SKM-1 treated with dmso at 0.1 percent for 144 hours (cell line): ENCODE results near the gene ADCY6.
"Not testable (repeated sequence)": the region's sequence is repeated elsewhere in the genome, so short reads cannot be mapped to it uniquely, and the experiment has no call there.

Experiments
- DNase-seq: peaks from one replicate; lab custom pipeline; 2025; ENCODE audit not compliant: unreplicated experiment; lab: John Stamatoyannopoulos, UW

Gene ADCY6

GRCh38 chr12:48764521-48764920 is 24.4 kb downstream of the ADCY6 start:
- DNase-seq = no peak

DNA sequence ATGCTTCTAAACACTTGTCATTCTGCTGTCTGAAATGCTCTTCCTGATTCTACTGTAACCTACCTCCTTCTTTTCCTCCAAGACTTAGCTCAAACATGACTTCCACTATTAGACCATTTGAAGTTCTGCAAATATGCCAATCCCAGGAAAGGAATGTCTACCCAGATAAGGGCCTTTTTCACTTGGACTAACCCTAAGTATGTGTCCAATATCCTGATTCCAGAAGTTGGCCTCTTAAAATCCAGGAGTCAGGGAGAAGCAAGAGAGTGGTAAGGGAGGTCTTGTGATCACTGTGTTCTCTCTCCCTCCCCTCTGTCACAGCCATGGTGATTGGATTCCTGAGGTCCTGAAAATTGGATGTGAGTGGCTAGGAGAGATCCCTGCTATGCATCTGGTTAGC is 30.2 kb downstream of the ADCY6 start:
- no peak for DNase-seq

DNA sequence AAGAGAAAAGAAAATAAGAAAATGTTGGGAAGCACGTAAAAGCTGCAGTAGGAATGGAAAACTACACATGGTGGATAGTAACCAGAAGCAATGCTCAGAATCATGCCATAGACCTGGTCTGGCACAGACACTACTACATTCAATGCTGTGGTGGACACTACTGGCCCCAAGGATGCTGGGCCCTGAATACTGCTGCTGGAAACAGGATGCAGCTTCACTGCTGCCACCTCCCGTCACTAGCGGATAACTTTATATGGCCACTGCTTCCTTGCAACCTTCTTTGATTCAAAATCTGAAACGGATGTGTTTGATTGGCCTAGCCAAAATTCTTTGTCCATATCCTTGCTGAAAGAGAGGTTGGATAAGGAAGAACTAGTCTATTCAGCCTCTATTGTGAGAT is 30.7 kb downstream of the ADCY6 start:
- no peak for DNase-seq

DNA sequence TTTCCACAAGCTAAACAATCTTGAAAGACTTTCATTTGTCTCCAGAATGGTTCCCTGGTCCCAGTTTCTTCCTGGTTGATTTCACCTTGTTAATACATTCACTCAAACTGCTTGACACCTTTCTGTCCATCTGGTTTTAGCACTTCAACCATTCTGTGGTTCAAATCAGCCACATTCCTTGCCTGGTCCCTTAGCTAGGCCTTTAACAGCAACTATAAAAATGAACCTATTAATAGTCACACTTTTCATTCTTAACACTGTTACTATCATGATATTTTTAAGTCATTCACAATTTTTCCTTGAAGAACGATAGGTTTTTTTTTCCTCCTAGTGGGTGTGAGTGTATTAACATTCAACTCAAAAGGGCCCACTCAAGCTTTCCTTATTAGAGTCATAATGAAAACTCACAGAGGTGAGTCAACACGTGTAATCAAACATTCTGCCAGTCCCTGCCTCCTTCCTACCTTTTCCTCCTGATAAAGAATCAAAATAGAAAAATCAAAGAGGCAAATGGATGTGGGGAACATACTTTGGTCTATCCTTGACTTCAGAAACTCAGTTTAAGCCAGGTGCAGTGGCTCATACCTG is 38.0 kb downstream of the ADCY6 start:
- no peak for DNase-seq

DNA sequence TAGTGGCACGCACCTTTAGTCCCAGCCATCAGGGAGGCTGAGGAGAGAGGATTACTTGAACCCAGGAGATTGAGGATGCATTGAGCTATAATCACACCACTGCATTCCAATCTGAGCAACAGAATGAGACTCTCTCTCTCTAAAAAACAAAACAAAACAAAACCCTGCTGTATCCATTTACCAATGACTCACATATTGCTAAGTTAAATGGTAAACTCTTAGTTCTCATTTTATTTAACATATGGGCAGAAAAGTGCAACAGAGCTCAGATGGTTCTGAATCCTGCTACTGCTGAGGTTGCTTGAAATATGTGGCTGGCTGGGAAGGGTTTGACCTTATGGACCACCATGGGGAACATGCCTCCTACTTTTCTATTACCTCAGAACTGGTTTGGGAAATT is 38.7 kb downstream of the ADCY6 start:
- DNase-seq = no peak

DNA sequence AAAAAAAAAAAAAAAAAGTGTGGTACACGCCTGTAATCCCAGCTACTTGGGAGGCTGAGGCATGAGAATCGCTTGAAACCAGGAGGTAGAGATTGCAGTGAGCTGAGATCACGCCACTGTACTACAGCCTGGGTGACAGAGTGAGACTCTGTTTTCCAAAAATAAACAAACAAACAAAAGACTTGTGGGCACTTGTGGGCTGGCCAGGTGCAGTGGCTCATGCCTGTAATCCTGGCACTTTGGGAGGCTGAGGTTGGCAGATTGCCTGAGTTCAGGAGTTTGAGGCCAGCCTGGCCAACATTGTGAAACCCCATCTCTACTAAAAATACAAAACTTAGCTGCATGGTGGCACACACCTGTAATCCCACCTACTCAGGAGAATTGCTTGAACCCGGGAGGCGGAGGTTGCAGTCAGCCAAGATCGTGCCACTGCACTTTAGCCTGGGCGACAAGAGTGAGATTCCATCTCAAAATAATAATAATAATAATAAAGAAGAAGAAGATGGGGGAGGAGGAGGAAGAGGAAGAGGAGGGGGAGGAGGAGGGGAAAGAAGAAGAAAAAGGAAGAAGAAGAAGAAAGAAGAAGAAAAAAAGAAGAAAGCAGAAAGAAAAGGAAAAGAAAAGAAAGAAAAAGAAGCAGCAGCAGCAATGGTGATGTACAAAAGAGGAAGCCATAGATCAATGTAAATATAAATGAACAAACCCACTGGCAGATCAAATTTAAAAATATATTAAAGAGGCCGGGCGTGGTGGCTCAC is 44.5 kb downstream of the ADCY6 start:
- DNase-seq = no peak

- DNase-seq = no peak
These were observed 49.1 kb downstream of the ADCY6 start for GRCh38 chr12:48739618-48740269.

- no peak for DNase-seq
These were observed 52.4 kb downstream of the ADCY6 start for GRCh38 chr12:48736456-48736855.

DNA sequence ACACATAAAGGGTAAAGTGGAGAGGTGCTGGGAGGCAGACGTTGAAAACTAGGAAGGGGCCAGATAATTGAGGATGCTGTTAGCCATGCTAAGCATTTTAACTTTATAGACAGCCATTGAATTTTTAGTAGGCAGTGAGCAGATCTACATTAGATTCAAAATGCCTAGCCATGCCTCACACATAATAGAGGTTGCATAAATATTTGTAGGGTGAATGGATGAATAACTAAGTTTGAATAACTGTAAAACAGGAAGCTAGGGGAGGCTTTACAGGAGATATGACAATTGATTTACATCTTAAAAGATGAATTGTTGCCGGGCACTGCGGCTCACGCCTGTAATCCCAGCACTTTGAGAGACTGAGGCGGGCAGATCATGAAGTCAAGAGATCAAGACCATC is 60.1 kb downstream of the ADCY6 start:
- DNase-seq = no peak

- DNase-seq = not testable (repeated sequence)
These were observed 68.2 kb downstream of the ADCY6 start for GRCh38 chr12:48720737-48721136.

DNA sequence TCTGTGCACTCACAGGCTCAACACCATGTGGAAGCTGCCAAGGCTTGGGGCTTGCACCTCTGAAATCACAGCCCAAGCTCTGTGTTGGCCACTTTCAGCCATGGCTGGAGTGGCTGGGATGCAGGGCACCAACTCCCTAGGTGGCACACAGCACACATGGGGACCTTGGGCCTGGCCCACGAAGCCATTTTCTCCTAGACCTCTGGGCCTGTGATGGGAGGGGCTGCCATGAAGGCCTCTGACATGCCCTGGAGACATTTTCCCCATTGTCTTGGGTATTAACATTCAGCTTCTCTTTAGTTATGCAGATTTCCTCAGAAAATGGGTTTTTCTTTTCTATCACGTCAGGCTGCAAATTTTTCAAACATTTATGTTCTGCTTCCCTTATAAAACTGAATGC is 68.7 kb downstream of the ADCY6 start:
- DNase-seq = not testable (repeated sequence)

DNA sequence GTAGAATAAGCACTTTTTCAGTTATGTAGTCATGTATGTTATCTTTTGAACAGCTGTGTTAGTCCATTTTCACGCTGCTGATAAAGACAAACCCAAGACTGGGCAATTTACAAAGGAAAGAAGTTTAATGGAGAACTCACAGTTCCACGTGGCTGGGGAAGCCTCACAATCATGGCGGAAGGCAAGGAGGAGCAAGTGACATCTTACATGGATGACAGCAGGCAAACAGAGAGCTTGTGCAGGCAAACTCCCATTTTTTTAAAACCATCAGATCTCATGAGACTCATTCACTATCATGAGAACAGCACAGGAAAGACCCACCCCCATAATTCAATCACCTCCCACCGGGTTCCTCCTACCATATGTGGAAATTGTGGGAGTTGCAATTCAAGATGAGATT is 69.9 kb downstream of the ADCY6 start:
- DNase-seq = not testable (repeated sequence)

- no peak for DNase-seq
These were observed 71.6 kb downstream of the ADCY6 start for GRCh38 chr12:48717252-48717695.

- peak; percentile 86 for DNase-seq
These were observed 72.2 kb downstream of the ADCY6 start, which contains the start of gene CCNT1 for GRCh38 chr12:48716493-48717251. TSS of gene CCNT1 (minus strand) at chr12:48716707. CDS start at chr12:48716675, 32 bp downstream.
